Mucosa of descending colon (tissue), 3 donors: ENCODE data around the gene RAB11FIP4. TPM values are rescaled to one million over a fixed set of nuclear protein-coding genes. Genes with fewer than 3 reads are reported as not detected.

ENCODE experiments used
- ATAC-seq: fragments of 200-7000 bp; cut with Tn5 transposase; one replicate; pipeline ENCODE4 v1.9.1; 2020; ENCODE audit warnings: mild to moderate bottlenecking, moderate library complexity
- DNase-seq, 3 donors: peaks; one replicate each; pipeline ENCODE4 v3.0.0-alpha.2; 2020
- H3K36me3 ChIP-seq: fragments of 200-600 bp; one replicate; pipeline ENCODE4 v1.8.0; 2021; ENCODE audit warnings: low read depth, mild to moderate bottlenecking
- H3K4me1 ChIP-seq: fragments of 200-600 bp; one replicate; pipeline ENCODE4 v1.8.0; 2021; ENCODE audit warnings: low read depth, mild to moderate bottlenecking
- H3K4me3 ChIP-seq: fragments of 200-600 bp; one replicate; pipeline ENCODE4 v1.8.0; 2021; ENCODE audit warnings: mild to moderate bottlenecking
- H3K9me3 ChIP-seq: fragments of 200-600 bp; one replicate; pipeline ENCODE4 v1.8.0; 2021; ENCODE audit warnings: mild to moderate bottlenecking
- CTCF ChIP-seq: fragments of 200-600 bp; IDR thresholded peaks from one replicate; pipeline ENCODE4 v1.8.0; 2022; ENCODE audit warnings: antibody characterized with exemption, mild to moderate bottlenecking
- intact Hi-C, 2 donors: fragments of 100-400 bp; cut with DNase I in 1 of 2; cut with micrococcal nuclease in 1 of 2; formaldehyde crosslinking; loops; one replicate each; pipeline versions ENCODE4 v1.11.0 to v1.11.1; 2022; cut with DNase I, micrococcal nuclease
- total RNA-seq, 3 donors: library from RNA; stranded (reverse); fragmentation: NEBNext Ultra II Directional in 2 of 3; extraction: Animal tissue kit (Norgen Biotek cat#: 25700) in 2 of 3; gene quantifications; one replicate each; pipeline versions ENCODE4 v1.2.1 to v1.2.4, GENCODE V29; 2021 to 2023
- donor health status: DM: no; HTN: no; CAD: no; lungs with moderate emphysema.
- donor health status: DM: no; HTN: no; CAD: no.
- donor health status: DM: no; HTN: yes; CAD: no.

Gene RAB11FIP4
- total RNA-seq, 3 donors from 2014 or later: 24.5 to 49.9 (median 40.7) TPM

- Histone ChIP-seq H3K36me3 (no peaks in the 10 kb centered on the region), H3K9me3 (no peaks in the 10 kb centered on the region), H3K4me3 (no peak overlapping the region), H3K4me1 (no peaks in the 10 kb centered on the region)
- DNase-seq (no peak), ATAC-seq (no peak)
- TF ChIP-seq CTCF: no peak
- intact Hi-C loops: no loop called here
Observed at GRCh38 chr17:31570231-31570630, 178.8 kb downstream of the RAB11FIP4 start.

GRCh38 chr17:31570951-31571892, 179.7 kb downstream of the RAB11FIP4 start:
- H3K36me3 ChIP-seq: no peaks in the 10 kb centered on the region
- no peaks in the 10 kb centered on the region for H3K4me1 ChIP-seq
- ATAC-seq: peak; percentile 38
- H3K9me3 ChIP-seq: no peaks in the 10 kb centered on the region
- intact Hi-C loops: no loop called here
- DNase-seq: peak in 2 of 3 donors; percentile 32 to 67
- no peak overlapping the region for H3K4me3 ChIP-seq
- no peak for TF ChIP-seq CTCF

DNA sequence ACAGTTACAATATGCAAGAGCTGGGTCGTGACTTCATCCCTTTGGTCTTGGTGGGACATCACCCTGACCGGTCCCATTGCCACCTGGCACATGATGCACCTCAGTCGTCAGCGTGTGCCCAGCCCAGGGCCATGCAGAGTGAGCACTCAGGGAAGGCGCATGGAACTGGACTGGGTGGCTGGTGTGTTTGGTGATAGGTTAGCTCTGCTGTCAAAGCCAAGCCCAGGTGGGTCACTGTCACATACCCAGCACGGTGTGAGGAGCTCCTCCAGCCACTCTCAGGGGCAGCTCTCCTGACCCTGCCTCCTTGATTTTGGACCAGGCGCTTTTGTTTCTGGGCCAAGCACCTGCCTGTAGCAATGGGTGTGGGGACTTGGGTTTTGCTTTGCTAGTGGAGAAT, 180.9 kb downstream of the RAB11FIP4 start:
- intact Hi-C loops: no loop called here
- TF ChIP-seq CTCF: no peak
- no peak for DNase-seq
- ATAC-seq: no peak
- no peaks in the 10 kb centered on the region for H3K36me3 ChIP-seq
- H3K4me1 ChIP-seq: no peaks in the 10 kb centered on the region
- H3K9me3 ChIP-seq: no peaks in the 10 kb centered on the region
- H3K4me3 ChIP-seq: no peak overlapping the region

- no peaks in the 10 kb centered on the region for H3K36me3 ChIP-seq
- H3K9me3 ChIP-seq: no peaks in the 10 kb centered on the region
- ATAC-seq: no peak
- DNase-seq: no peak
- intact Hi-C loops: no loop called here
- H3K4me3 ChIP-seq: no peak overlapping the region
- TF ChIP-seq CTCF: no peak
- H3K4me1 ChIP-seq: no peaks in the 10 kb centered on the region
Observed at GRCh38 chr17:31573047-31573446, 181.6 kb downstream of the RAB11FIP4 start.

DNA sequence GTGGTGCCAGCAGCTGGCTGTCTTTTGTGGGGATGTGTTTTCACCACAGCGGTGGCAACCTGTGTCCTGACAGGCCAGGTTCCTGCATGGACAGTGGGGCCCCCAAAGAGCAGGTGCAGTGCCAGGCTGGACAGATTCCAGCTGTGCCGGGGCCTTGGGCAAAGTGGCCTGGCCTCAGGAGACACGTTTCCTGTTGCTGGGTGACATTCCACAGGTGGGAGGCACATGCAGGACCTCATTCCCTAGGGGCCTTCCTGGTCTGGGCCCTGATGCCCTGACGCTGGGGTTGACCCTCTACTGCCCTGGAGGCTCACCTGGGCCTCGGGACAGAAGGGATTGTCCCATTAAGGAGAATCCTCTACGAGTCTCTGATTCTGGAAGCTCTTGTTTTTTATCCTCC, 182.4 kb downstream of the RAB11FIP4 start:
- no peak overlapping the region for H3K4me3 ChIP-seq
- DNase-seq: no peak
- intact Hi-C loops: no loop called here
- no peaks in the 10 kb centered on the region for H3K9me3 ChIP-seq
- H3K36me3 ChIP-seq: no peaks in the 10 kb centered on the region
- ATAC-seq: no peak
- no peaks in the 10 kb centered on the region for H3K4me1 ChIP-seq
- TF ChIP-seq CTCF: no peak
